ENCODE measurements around the gene BOLA1.

GRCh38 chr1:149932474-149932873 lies 33.1 kb downstream of the BOLA1 start:
- TF ChIP-seq MAX (IDR thresholded peaks at IDR 0.05; ENCODE audit: low read depth) (no peak), CTCF (IDR thresholded peaks at IDR 0.05) (no peak), NFIC (IDR thresholded peaks at IDR 0.05; ENCODE audit: borderline replicate concordance) (no peak), TAF1 (IDR thresholded peaks at IDR 0.05; ENCODE audit: borderline replicate concordance, low read depth, low read length) (no peak), POLR2AphosphoS5 (IDR thresholded peaks at IDR 0.05; ENCODE audit: low read depth, low read length) (no peak), NRF1 (IDR thresholded peaks at IDR 0.05; ENCODE audit: low read depth, low read length) (no peak), EP300 (IDR thresholded peaks at IDR 0.05; ENCODE audit: borderline replicate concordance in 1 of 2, low read depth in 1 of 2, low read length in 1 of 2) (no peak), GABPA (IDR thresholded peaks at IDR 0.05; ENCODE audit: low read depth) (no peak), YY1 (IDR thresholded peaks at IDR 0.05; ENCODE audit: low read depth) (no peak), FOSL2 (IDR thresholded peaks at IDR 0.05; ENCODE audit: borderline replicate concordance, low read depth) (no peak), JUND (IDR thresholded peaks at IDR 0.05) (no peak), MXI1 (IDR thresholded peaks at IDR 0.05; ENCODE audit: low read depth, low read length) (no peak), EZH2phosphoT487 (IDR thresholded peaks at IDR 0.05; ENCODE audit: borderline replicate concordance, low read depth) (no peak)
